WI38 (cell line): ENCODE measurements around the gene CIDEC.

Experiments
- H3K4me3 ChIP-seq: 2 replicates; pipeline ENCODE4 v1.5.1; 2011; ENCODE audit warnings: low read depth, mild to moderate bottlenecking, control low read depth, low read length
- CTCF ChIP-seq: IDR thresholded peaks from 2 replicates; pipeline ENCODE4 v1.5.1; 2012; ENCODE audit warnings: low read depth, mild to moderate bottlenecking, control low read depth, low read length

CIDEC gene

DNA sequence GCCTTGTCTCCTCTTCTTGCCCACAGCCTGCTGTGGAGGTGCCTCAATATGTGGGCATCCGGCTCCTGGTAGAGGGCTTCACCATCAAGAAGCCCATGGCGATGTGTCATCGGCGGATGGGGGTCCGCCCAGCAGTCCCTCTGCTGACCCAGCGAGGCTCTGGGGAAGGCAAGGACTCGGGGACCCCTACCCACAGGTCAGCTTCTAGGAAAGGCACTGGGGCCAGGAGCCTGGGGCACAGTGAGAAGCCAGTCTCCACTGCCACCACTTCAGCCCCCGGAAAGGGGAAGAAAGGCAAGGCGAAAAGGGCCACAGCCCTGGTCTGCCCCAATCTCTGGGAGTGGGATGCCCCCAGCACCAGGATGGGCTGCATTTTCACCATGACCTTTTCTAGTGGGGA lies 47.0 kb downstream of the CIDEC start:
- no peak overlapping the region for H3K4me3 ChIP-seq
- no peak for TF ChIP-seq CTCF

GRCh38 chr3:9831253-9831652 lies 48.8 kb downstream of the CIDEC start:
- TF ChIP-seq CTCF, result no peak
- H3K4me3 ChIP-seq, result no peak overlapping the region

- TF ChIP-seq CTCF, result no peak
- no peak overlapping the region for H3K4me3 ChIP-seq
These were observed 51.0 kb downstream of the CIDEC start for GRCh38 chr3:9828801-9829755.

GRCh38 chr3:9826815-9827573 lies 53.1 kb downstream of the CIDEC start:
- H3K4me3 ChIP-seq, result no peak overlapping the region
- no peak for TF ChIP-seq CTCF

- TF ChIP-seq CTCF, result no peak
- no peak overlapping the region for H3K4me3 ChIP-seq
These were observed 54.5 kb downstream of the CIDEC start for GRCh38 chr3:9825451-9826040.

DNA sequence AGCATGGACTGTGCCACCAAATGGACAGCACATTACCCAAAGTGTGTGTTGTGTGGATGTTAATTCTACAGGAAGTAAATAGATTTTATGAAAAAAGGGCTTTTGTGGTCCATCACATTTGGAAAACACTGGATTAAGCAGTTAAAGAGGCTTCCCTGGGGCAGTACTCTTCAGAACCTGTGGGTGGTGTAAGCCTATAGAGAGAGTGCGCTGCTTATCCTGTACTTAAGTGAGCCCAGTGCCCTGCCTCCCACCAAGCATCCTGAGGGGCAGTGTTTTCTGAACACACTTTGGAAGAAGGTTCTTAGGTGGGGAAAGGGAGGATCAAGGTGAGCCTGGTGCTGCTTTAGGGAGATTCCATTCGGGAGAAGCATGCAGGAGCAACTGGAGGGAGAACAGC lies 59.1 kb downstream of the CIDEC start:
- H3K4me3 ChIP-seq, result no peak overlapping the region
- TF ChIP-seq CTCF, result peak; percentile 24; the same call in 1 of the 2 replicates
